ENCODE measurements around the gene AFMID.
A peak's percentile ranks its signal among the peaks of the same experiment; 100 is the strongest.
"Not testable (repeated sequence)": the region's sequence is repeated elsewhere in the genome, so short reads cannot be mapped to it uniquely, and the experiment has no call there.

The AFMID gene

GRCh38 chr17:78186692-78187595, at the start of gene AFMID, which contains the start of gene TK1:
Gene AFMID (plus strand): TSS chr17:78187362. CDS start chr17:78187371, 9 bp downstream.
Gene TK1 (minus strand): TSS chr17:78187052. CDS start chr17:78186994, 58 bp downstream.
- peak; percentile 96 for DNase-seq (ENCODE audit: low spot score)

GRCh38 chr17:78137392-78138203, 49.6 kb upstream of the AFMID start:
- DNase-seq (ENCODE audit: low spot score): no peak

- no peak for DNase-seq (ENCODE audit: low spot score)
Observed at GRCh38 chr17:78138204-78139060, 48.7 kb upstream of the AFMID start.

- not testable (repeated sequence) for DNase-seq (ENCODE audit: low spot score)
Observed at GRCh38 chr17:78139861-78140168, 47.3 kb upstream of the AFMID start.

- peak; percentile 98 for DNase-seq (ENCODE audit: low spot score)
Observed at GRCh38 chr17:78140169-78141051, 46.8 kb upstream of the AFMID start.

- DNase-seq (ENCODE audit: low spot score): no peak
Observed at GRCh38 chr17:78141437-78142118, 45.6 kb upstream of the AFMID start.

- no peak for DNase-seq (ENCODE audit: low spot score)
Observed at GRCh38 chr17:78142119-78142861, 44.9 kb upstream of the AFMID start.

- DNase-seq (ENCODE audit: low spot score): no peak
Observed at GRCh38 chr17:78143214-78144146, 43.7 kb upstream of the AFMID start.

GRCh38 chr17:78144147-78144719, 42.9 kb upstream of the AFMID start:
- peak; percentile 53 for DNase-seq (ENCODE audit: low spot score)

- DNase-seq (ENCODE audit: low spot score): no peak
Observed at GRCh38 chr17:78144736-78145641, 42.2 kb upstream of the AFMID start.

GRCh38 chr17:78146471-78146869, 40.7 kb upstream of the AFMID start:
- peak; percentile 28 for DNase-seq (ENCODE audit: low spot score)

- no peak for DNase-seq (ENCODE audit: low spot score)
Observed at GRCh38 chr17:78146881-78147280, 40.3 kb upstream of the AFMID start.

GRCh38 chr17:78147315-78147998, 39.7 kb upstream of the AFMID start:
- no peak for DNase-seq (ENCODE audit: low spot score)

GRCh38 chr17:78148286-78149016, 38.7 kb upstream of the AFMID start:
- DNase-seq (ENCODE audit: low spot score): no peak

- no peak for DNase-seq (ENCODE audit: low spot score)
Observed at GRCh38 chr17:78151514-78152008, 35.6 kb upstream of the AFMID start.

All from hematopoietic multipotent progenitor cell treated with erythropoietin and hydrocortisone succinate and interleukin-3 and kit ligand, for 15 days (in vitro differentiated cells).